Upper lobe of left lung (tissue), 6 donors: ENCODE data around the gene CHAF1A. TPM values are rescaled to one million over a fixed set of nuclear protein-coding genes. Genes with fewer than 3 reads are reported as not detected.

Experiments
- ATAC-seq, 2 donors: fragments of 200-7000 bp; cut with Tn5 transposase; one replicate each; pipeline ENCODE4 v1.9.1; 2022; ENCODE audit warnings: mild to moderate bottlenecking in 2 of 2, moderate library complexity in 2 of 2; ENCODE audit not compliant: low FRiP score in 2 of 2
- DNase-seq, 2 donors: peaks; one replicate each; pipeline ENCODE4 v3.0.0-alpha.2; 2019 to 2020
- H3K27ac ChIP-seq, 4 donors: fragments of 200-600 bp; sonication (generic); one replicate each; pipeline ENCODE4 v1.5.1; 2016 to 2019
- H3K27me3 ChIP-seq, 4 donors: fragments of 200-600 bp; sonication (generic); one replicate each; pipeline ENCODE4 v1.5.1; 2017 to 2019
- H3K36me3 ChIP-seq, 4 donors: fragments of 200-600 bp; sonication (generic); one replicate each; pipeline ENCODE4 v1.5.1; 2016 to 2019
- H3K4me1 ChIP-seq, 4 donors: fragments of 200-600 bp; sonication (generic); one replicate each; pipeline ENCODE4 v1.5.1; 2018 to 2019
- H3K4me3 ChIP-seq, 4 donors: fragments of 200-600 bp; sonication (generic); one replicate each; pipeline ENCODE4 v1.5.1; 2017 to 2019; ENCODE audit warnings: mild to moderate bottlenecking in 2 of 4, moderate library complexity in 1 of 4
- H3K9me3 ChIP-seq, 4 donors: fragments of 200-600 bp; sonication (generic); one replicate each; pipeline ENCODE4 v1.5.1; 2018 to 2019
- CTCF ChIP-seq, 6 experiments: fragments of 450-650 bp in 4 of 6; fragments of 200-600 bp in 2 of 6; sonication (generic) in 2 of 6; IDR thresholded peaks; one replicate each; pipeline ENCODE4 v1.5.1; 2016 to 2019; ENCODE audit warnings: antibody characterized with exemption in 6 of 6
- EP300 ChIP-seq, 4 donors: sonication (generic); formaldehyde crosslinking; IDR thresholded peaks; one replicate each; pipeline ENCODE4 v1.5.1; 2017; ENCODE audit warnings: antibody characterized with exemption in 4 of 4, control low read depth in 2 of 4
- POLR2A ChIP-seq, 4 donors: fragments of 450-650 bp; IDR thresholded peaks; one replicate each; pipeline ENCODE4 v1.5.1; 2016 to 2017; ENCODE audit warnings: antibody characterized with exemption in 4 of 4, mild to moderate bottlenecking in 2 of 4
- POLR2AphosphoS5 ChIP-seq, 2 donors: sonication (generic); formaldehyde crosslinking; IDR thresholded peaks; one replicate each; pipeline ENCODE4 v1.5.1; 2017; ENCODE audit warnings: antibody characterized with exemption in 2 of 2
- WGBS, 2 donors: methylation state at CpG; one replicate each; pipeline ENCODE4 v1.1.5; 2017 to 2018; 5-methylcytosine and 5-hydroxymethylcytosine counted together
- total RNA-seq, 6 donors: library from RNA; depleted of rRNA in 4 of 6; stranded (reverse); fragments of >200 nt in 4 of 6; gene quantifications; one replicate each; pipeline versions ENCODE4 v1.1.0 to v1.2.1, GENCODE V29; 2016 to 2021
- donor health status: DM: no; HTN: no; CAD: no; lungs with moderate emphysema.
- donor health status: DM: no; HTN: yes; CAD: no; lungs with severe emphysema.

CHAF1A gene
- total RNA-seq, 6 donors from 2014 or later = 3.3 to 16.8 (median 10.1) TPM

GRCh38 chr19:4441994-4442818 is 39.8 kb downstream of the CHAF1A start:
- no peaks in the 10 kb centered on the region for H3K27me3 ChIP-seq
- 76 to 78% methylated on average over 17 to 22 of the region's 22 CpGs for WGBS, 2 donors
- ATAC-seq (no peak), DNase-seq (peak in 1 of 2 donors; percentile 68)
- H3K4me3 ChIP-seq = no peak overlapping the region
- no peaks in the 10 kb centered on the region for H3K9me3 ChIP-seq
- H3K36me3 ChIP-seq = peaks cover 15 to 33% (median 29%) of the 10 kb centered on the region in 4 donors
- TF ChIP-seq POLR2AphosphoS5 (IDR thresholded peaks at IDR 0.05) (no peak), EP300 (IDR thresholded peaks at IDR 0.05) (no peak), POLR2A (IDR thresholded peaks at IDR 0.05) (no peak), CTCF (IDR thresholded peaks at IDR 0.05) (no peak)
- H3K4me1 ChIP-seq = no peaks in the 10 kb centered on the region
- H3K27ac ChIP-seq = no peak overlapping the region

GRCh38 chr19:4442819-4443146 is 40.3 kb downstream of the CHAF1A start:
- no peak for TF ChIP-seq POLR2A (IDR thresholded peaks at IDR 0.05)
- no peak for TF ChIP-seq POLR2AphosphoS5 (IDR thresholded peaks at IDR 0.05)
- TF ChIP-seq CTCF (IDR thresholded peaks at IDR 0.05) = no peak
- TF ChIP-seq EP300 (IDR thresholded peaks at IDR 0.05) = no peak
- Histone ChIP-seq H3K36me3 (peaks cover 20 to 39% (median 35%) of the 10 kb centered on the region in 4 donors), H3K27me3 (no peaks in the 10 kb centered on the region), H3K9me3 (no peaks in the 10 kb centered on the region), H3K27ac (no peak overlapping the region), H3K4me1 (no peaks in the 10 kb centered on the region), H3K4me3 (no peak overlapping the region)
- no peak for ATAC-seq
- 76 to 85% methylated on average over 4 to 9 of the region's 10 CpGs for WGBS, 2 donors
- no peak for DNase-seq

- no peak for ATAC-seq
- WGBS, 2 donors = 90 to 94% methylated on average over 11 to 15 of the region's 15 CpGs
These were observed 40.7 kb downstream of the CHAF1A start for GRCh38 chr19:4443188-4443587.

GRCh38 chr19:4443966-4444764 is 41.7 kb downstream of the CHAF1A start:
- Histone ChIP-seq H3K27ac (no peak overlapping the region), H3K9me3 (no peaks in the 10 kb centered on the region), H3K27me3 (no peaks in the 10 kb centered on the region), H3K4me3 (no peak overlapping the region), H3K4me1 (no peaks in the 10 kb centered on the region), H3K36me3 (peaks cover 25 to 52% (median 49%) of the 10 kb centered on the region in 4 donors)
- no peak for ATAC-seq
- DNase-seq = peak in 1 of 2 donors; percentile 74
- no peak for TF ChIP-seq CTCF (IDR thresholded peaks at IDR 0.05)
- TF ChIP-seq POLR2A (IDR thresholded peaks at IDR 0.05) = no peak
- no peak for TF ChIP-seq POLR2AphosphoS5 (IDR thresholded peaks at IDR 0.05)
- TF ChIP-seq EP300 (IDR thresholded peaks at IDR 0.05) = no peak
- 86% methylated on average over 9 to 16 of the region's 20 CpGs for WGBS, 2 donors

More at GRCh38 chr19:4443188-4443587, 40.7 kb downstream of the CHAF1A start:
- no peaks in the 10 kb centered on the region for H3K4me1 ChIP-seq
- H3K27me3 ChIP-seq = no peaks in the 10 kb centered on the region
- peak in 1 of 2 donors; percentile 69 for DNase-seq
- peaks cover 23 to 43% (median 39%) of the 10 kb centered on the region in 4 donors for H3K36me3 ChIP-seq
- TF ChIP-seq CTCF (IDR thresholded peaks at IDR 0.05) (no peak), EP300 (IDR thresholded peaks at IDR 0.05) (no peak), POLR2AphosphoS5 (IDR thresholded peaks at IDR 0.05) (no peak), POLR2A (IDR thresholded peaks at IDR 0.05) (no peak)
- no peak overlapping the region for H3K4me3 ChIP-seq
- no peaks in the 10 kb centered on the region for H3K9me3 ChIP-seq
- no peak overlapping the region for H3K27ac ChIP-seq
